OCI-LY1 (cell line): ENCODE data around the gene GGNBP2.

ENCODE experiments used
- H2AFZ ChIP-seq: fragments of 200-600 bp; sonication (generic), shearing (Covaris generic); 2 replicates; pipeline ENCODE4 v1.6.0; 2014; ENCODE audit warnings: antibody characterized with exemption, mild to moderate bottlenecking, low read length
- H3F3A ChIP-seq: fragments of 200-600 bp; sonication (generic), shearing (Covaris generic); 2 replicates; pipeline ENCODE4 v1.6.0; 2014; ENCODE audit warnings: mild to moderate bottlenecking, antibody characterized with exemption, low read length, moderate library complexity; ENCODE audit not compliant: insufficient read depth
- H3K27ac ChIP-seq: fragments of 200-600 bp; sonication (generic); 2 replicates; pipeline ENCODE4 v1.5.1; 2014; ENCODE audit warnings: low read length, mixed run types, mild to moderate bottlenecking, low read depth; ENCODE audit not compliant: poor library complexity, severe bottlenecking
- H3K27me3 ChIP-seq: fragments of 200-600 bp; sonication (generic); 2 replicates; pipeline ENCODE4 v1.6.0; 2014; ENCODE audit warnings: antibody characterized with exemption, mild to moderate bottlenecking, low read length, moderate library complexity; ENCODE audit not compliant: insufficient read depth
- H3K36me3 ChIP-seq: fragments of 200-600 bp; sonication (generic); 2 replicates; pipeline ENCODE4 v1.6.1; 2014; ENCODE audit warnings: mild to moderate bottlenecking, antibody characterized with exemption, low read length, moderate library complexity, mixed read lengths; ENCODE audit not compliant: insufficient read depth
- H3K4me1 ChIP-seq: fragments of 200-600 bp; sonication (generic); 2 replicates; pipeline ENCODE4 v1.5.1; 2014; ENCODE audit warnings: mild to moderate bottlenecking, low read length, moderate library complexity; ENCODE audit not compliant: insufficient read depth, severe bottlenecking
- H3K4me2 ChIP-seq: fragments of 200-600 bp; sonication (generic), shearing (Covaris generic); 2 replicates; pipeline ENCODE4 v1.6.1; 2014; ENCODE audit warnings: low read length
- H3K4me3 ChIP-seq: fragments of 200-600 bp; sonication (generic); 2 replicates; pipeline ENCODE4 v1.5.1; 2014; ENCODE audit warnings: low read length, low read depth, mild to moderate bottlenecking, mixed read lengths; ENCODE audit not compliant: poor library complexity, severe bottlenecking
- H3K79me2 ChIP-seq: fragments of 200-600 bp; shearing (Covaris generic); 2 replicates; pipeline ENCODE4 v1.6.1; 2016; ENCODE audit warnings: mixed run types, low read length, mixed read lengths; ENCODE audit not compliant: insufficient read depth
- H3K9ac ChIP-seq: fragments of 200-600 bp; sonication (generic), shearing (Covaris generic); 2 replicates; pipeline ENCODE4 v1.6.1; 2014; ENCODE audit warnings: mild to moderate bottlenecking, low read length, mixed read lengths
- H3K9me2 ChIP-seq: fragments of 200-600 bp; sonication (generic), shearing (Covaris generic); 2 replicates; pipeline ENCODE4 v1.6.1; 2014; ENCODE audit warnings: low read depth, mild to moderate bottlenecking, low read length, mixed read lengths
- H3K9me3 ChIP-seq: fragments of 200-600 bp; shearing (Covaris generic); 2 replicates; pipeline ENCODE4 v1.6.1; 2014; ENCODE audit warnings: low read length, mixed read lengths
- H4K20me1 ChIP-seq: fragments of 200-600 bp; sonication (generic), shearing (Covaris generic); 2 replicates; pipeline ENCODE4 v1.6.0; 2016; ENCODE audit warnings: mild to moderate bottlenecking, low read length; ENCODE audit not compliant: insufficient read depth
- EZH2 ChIP-seq: fragments of 200-600 bp; sonication (generic), shearing (Covaris generic); IDR thresholded peaks from 2 replicates; pipeline ENCODE4 v1.8.0; 2017; ENCODE audit warnings: borderline replicate concordance, mixed run types, mild to moderate bottlenecking, antibody characterized with exemption, low read length, moderate library complexity, mixed read lengths
- TF ChIP-seq, protein P1 (sequence below): fragments of 200-600 bp; sonication (generic), shearing (Covaris generic); IDR thresholded peaks from 2 replicates; pipeline ENCODE4 v1.5.1; 2017; ENCODE audit warnings: mild to moderate bottlenecking, antibody characterized with exemption, low read length, moderate library complexity, mixed read lengths

Gene GGNBP2

DNA sequence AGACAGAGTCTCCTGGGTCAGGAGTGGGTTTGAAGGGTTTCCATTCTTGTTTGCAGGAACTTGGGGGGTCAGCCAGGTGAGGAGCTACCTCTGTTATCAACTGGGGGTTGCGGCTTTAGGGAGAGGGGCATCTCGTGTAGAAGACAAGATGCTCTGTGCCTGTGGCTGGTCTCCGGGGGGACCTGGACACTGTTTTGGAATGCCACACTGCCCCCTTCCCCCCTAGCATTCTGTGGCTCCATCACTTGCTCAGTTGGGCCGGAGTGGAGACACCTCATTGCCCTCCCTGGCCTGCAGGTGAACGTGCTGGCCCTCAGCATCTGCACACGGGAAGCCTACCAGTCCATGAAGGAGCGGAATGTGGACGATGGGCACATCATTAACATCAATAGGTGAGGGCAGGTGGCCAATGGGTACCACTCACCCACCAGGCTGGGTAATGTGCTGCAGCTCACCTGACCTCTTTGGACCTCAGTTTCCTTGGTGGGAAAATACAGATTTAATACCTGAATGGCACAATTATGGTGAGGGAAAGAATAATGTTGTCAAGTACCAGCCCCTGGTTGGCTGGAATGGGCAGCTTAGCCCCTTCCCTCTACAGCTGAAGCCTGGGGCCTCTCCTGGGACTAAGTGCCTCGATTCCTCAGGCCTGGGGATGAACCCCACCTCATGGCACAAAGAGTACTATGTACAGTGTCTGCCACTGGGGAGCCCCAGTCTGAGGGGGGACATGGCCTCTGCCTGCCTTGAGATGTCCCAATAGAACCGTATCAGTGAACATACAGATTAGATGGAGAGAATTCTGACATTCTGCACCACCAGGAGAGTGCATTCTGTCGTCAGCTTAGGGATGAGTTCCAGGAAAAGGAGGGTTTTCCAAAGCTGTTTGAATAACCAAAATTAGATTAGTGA, 53.4 kb downstream of the GGNBP2 start:
- TF ChIP-seq, protein P1, sequence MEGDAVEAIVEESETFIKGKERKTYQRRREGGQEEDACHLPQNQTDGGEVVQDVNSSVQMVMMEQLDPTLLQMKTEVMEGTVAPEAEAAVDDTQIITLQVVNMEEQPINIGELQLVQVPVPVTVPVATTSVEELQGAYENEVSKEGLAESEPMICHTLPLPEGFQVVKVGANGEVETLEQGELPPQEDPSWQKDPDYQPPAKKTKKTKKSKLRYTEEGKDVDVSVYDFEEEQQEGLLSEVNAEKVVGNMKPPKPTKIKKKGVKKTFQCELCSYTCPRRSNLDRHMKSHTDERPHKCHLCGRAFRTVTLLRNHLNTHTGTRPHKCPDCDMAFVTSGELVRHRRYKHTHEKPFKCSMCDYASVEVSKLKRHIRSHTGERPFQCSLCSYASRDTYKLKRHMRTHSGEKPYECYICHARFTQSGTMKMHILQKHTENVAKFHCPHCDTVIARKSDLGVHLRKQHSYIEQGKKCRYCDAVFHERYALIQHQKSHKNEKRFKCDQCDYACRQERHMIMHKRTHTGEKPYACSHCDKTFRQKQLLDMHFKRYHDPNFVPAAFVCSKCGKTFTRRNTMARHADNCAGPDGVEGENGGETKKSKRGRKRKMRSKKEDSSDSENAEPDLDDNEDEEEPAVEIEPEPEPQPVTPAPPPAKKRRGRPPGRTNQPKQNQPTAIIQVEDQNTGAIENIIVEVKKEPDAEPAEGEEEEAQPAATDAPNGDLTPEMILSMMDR: no peak
- no peak for TF ChIP-seq EZH2
- no peak overlapping the region for H3K9ac ChIP-seq

DNA sequence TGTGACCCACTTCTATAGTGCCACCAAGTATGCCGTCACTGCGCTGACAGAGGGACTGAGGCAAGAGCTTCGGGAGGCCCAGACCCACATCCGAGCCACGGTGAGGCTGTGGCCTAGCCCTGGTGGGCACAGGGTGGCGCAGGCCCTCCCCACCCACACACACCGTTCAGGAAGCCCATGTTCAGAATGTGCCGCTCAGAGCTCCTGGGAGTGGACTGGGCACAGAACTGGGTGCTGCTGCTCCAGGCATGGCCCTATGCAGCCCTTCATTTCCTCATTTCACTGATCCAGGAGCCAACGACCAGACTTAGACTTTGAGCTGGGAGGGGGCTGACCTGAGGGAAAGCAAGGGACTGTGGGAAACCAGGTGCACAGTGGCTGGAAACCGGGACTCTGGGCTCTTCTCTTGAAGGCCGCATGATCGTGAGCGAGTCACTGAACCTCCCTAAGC, 54.3 kb downstream of the GGNBP2 start:
- no peaks in the 10 kb centered on the region for H3K9me3 ChIP-seq
- no peaks in the 10 kb centered on the region for H3K27me3 ChIP-seq
- no peaks in the 10 kb centered on the region; the same call in 1 of the 2 replicates for H3K36me3 ChIP-seq
- no peak overlapping the region for H3K9ac ChIP-seq
- no peak overlapping the region for H3K4me3 ChIP-seq
- no peak overlapping the region for H3K4me2 ChIP-seq
- no peaks in the 10 kb centered on the region for H3K79me2 ChIP-seq
- no peaks in the 10 kb centered on the region for H3F3A ChIP-seq
- no peaks in the 10 kb centered on the region for H4K20me1 ChIP-seq
- no peak for TF ChIP-seq EZH2
- H3K4me1 ChIP-seq: peaks cover 23% of the 10 kb centered on the region
- H2AFZ ChIP-seq: no peak overlapping the region
- no peak overlapping the region for H3K27ac ChIP-seq
- H3K9me2 ChIP-seq: no peaks in the 10 kb centered on the region

More for the DNA sequence above, 53.4 kb downstream of the GGNBP2 start:
- H3K4me2 ChIP-seq: no peak overlapping the region
- H3K27me3 ChIP-seq: no peaks in the 10 kb centered on the region
- H3K4me1 ChIP-seq: peaks cover 16% of the 10 kb centered on the region
- H3K9me3 ChIP-seq: no peaks in the 10 kb centered on the region
- H3K36me3 ChIP-seq: no peaks in the 10 kb centered on the region; the same call in 1 of the 2 replicates
- H3K79me2 ChIP-seq: no peaks in the 10 kb centered on the region
- H3K27ac ChIP-seq: no peak overlapping the region
- no peaks in the 10 kb centered on the region for H3K9me2 ChIP-seq
- no peak overlapping the region for H2AFZ ChIP-seq
- H4K20me1 ChIP-seq: no peaks in the 10 kb centered on the region
- H3F3A ChIP-seq: no peaks in the 10 kb centered on the region
- H3K4me3 ChIP-seq: no peak overlapping the region

DNA sequence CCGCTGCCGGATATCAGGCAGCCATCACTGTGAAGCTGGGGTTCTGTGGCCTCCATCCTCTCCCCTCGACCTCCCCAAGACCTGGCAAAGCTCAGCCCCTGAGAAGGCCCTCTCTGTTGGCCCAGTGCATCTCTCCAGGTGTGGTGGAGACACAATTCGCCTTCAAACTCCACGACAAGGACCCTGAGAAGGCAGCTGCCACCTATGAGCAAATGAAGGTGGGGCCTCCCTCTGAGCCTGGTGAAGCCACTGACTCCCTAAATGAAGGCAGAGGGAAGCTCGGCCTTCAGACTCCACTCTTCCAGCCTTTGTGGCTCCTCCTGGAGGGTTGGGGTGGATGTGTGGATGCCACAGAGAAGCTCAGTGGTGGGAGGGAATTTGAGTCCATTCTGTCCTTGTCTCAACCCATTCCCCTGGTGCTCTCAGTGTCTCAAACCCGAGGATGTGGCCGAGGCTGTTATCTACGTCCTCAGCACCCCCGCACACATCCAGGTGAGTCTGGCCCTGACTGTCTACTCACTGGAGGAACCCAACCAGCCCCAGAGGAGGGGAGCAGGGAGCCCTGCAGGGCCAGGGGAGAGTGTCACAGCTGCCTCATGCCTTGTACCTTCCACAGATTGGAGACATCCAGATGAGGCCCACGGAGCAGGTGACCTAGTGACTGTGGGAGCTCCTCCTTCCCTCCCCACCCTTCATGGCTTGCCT, 55.0 kb downstream of the GGNBP2 start:
- Histone ChIP-seq H3K4me2 (no peak overlapping the region), H3K9me2 (no peaks in the 10 kb centered on the region), H3K9ac (no peak overlapping the region), H3K4me3 (no peak overlapping the region), H4K20me1 (no peaks in the 10 kb centered on the region), H3K27me3 (no peaks in the 10 kb centered on the region), H3K36me3 (no peaks in the 10 kb centered on the region; the same call in 1 of the 2 replicates), H3K79me2 (no peaks in the 10 kb centered on the region), H3K27ac (no peak overlapping the region), H2AFZ (no peak overlapping the region), H3F3A (no peaks in the 10 kb centered on the region), H3K9me3 (no peaks in the 10 kb centered on the region), H3K4me1 (peaks cover 27% of the 10 kb centered on the region)
- TF ChIP-seq EZH2: no peak
- TF ChIP-seq, protein P1: no peak
